ENCODE measurements around the gene TMEM132D.

GRCh38 chr12:129599406-129599805 is 304.4 kb downstream of the TMEM132D start:
- TF ChIP-seq CTCF (IDR thresholded peaks at IDR 0.05), result no peak
- no peak for TF ChIP-seq POLR2AphosphoS5 (IDR thresholded peaks at IDR 0.05; ENCODE audit: low read depth, low read length)
- no peak for TF ChIP-seq SIN3A (IDR thresholded peaks at IDR 0.05; ENCODE audit: borderline replicate concordance, insufficient read depth, low read depth, low read length)
- no peak for TF ChIP-seq REST (IDR thresholded peaks at IDR 0.05; ENCODE audit: insufficient read depth in 1 of 2, low read depth in 2 of 2, low read length in 1 of 2)
